HEK293T (cell line): ENCODE results near the gene RPL26.

Source experiments
- CTBP1 ChIP-seq: fragments of 450-650 bp; IDR thresholded peaks from 2 replicates; pipeline ENCODE4 v1.6.1; 2016; ENCODE audit warnings: borderline replicate concordance
- ELF4 ChIP-seq: fragments of 450-650 bp; IDR thresholded peaks from 2 replicates; pipeline ENCODE4 v1.6.1; 2017; ENCODE audit warnings: antibody characterized with exemption
- FOXK2 ChIP-seq: fragments of 450-650 bp; IDR thresholded peaks from 2 replicates; pipeline ENCODE4 v1.6.1; 2016; ENCODE audit warnings: mild to moderate bottlenecking
- FOXM1 ChIP-seq: fragments of 450-650 bp; IDR thresholded peaks from 2 replicates; pipeline ENCODE4 v1.6.1; 2017; ENCODE audit warnings: mild to moderate bottlenecking, borderline replicate concordance
- PKNOX1 ChIP-seq: fragments of 450-650 bp; IDR thresholded peaks from 2 replicates; pipeline ENCODE4 v1.6.1; 2016
- SP1 ChIP-seq: fragments of 450-650 bp; IDR thresholded peaks from 2 replicates; pipeline ENCODE4 v1.6.1; 2017
- SUZ12 ChIP-seq: fragments of 450-650 bp; IDR thresholded peaks from 2 replicates; pipeline ENCODE4 v1.6.1; 2016; ENCODE audit warnings: mild to moderate bottlenecking
- TARDBP ChIP-seq: fragments of 450-650 bp; IDR thresholded peaks from 2 replicates; pipeline ENCODE4 v1.6.1; 2016
- ZNF384 ChIP-seq: fragments of 450-650 bp; IDR thresholded peaks from 2 replicates; pipeline ENCODE4 v1.6.1; 2016

GRCh38 chr17:8392674-8393469 lies 9.9 kb upstream of the RPL26 start:
- no peak for TF ChIP-seq PKNOX1
- no peak for TF ChIP-seq FOXM1
- no peak for TF ChIP-seq FOXK2
- no peak for TF ChIP-seq CTBP1
- no peak for TF ChIP-seq ELF4
- no peak for TF ChIP-seq SUZ12
- TF ChIP-seq TARDBP = no peak
- no peak for TF ChIP-seq SP1
- no peak for TF ChIP-seq ZNF384
